Activated CD4-positive, alpha-beta T cell treated with anti-CD3 and anti-CD28 coated beads, Interleukin-2, amount 50 U/mL, for 24 hours (primary cell): ENCODE results near the gene RNPEP.
"Not testable (repeated sequence)": the region's sequence is repeated elsewhere in the genome, so short reads cannot be mapped to it uniquely, and the experiment has no call there.

Source experiments
- DNase-seq, 2 donors: peaks; one replicate each; pipeline ENCODE4 v3.0.0-alpha.2; 2020; ENCODE audit warnings: low read depth in 1 of 2, low spot score in 1 of 2

Gene RNPEP

DNA sequence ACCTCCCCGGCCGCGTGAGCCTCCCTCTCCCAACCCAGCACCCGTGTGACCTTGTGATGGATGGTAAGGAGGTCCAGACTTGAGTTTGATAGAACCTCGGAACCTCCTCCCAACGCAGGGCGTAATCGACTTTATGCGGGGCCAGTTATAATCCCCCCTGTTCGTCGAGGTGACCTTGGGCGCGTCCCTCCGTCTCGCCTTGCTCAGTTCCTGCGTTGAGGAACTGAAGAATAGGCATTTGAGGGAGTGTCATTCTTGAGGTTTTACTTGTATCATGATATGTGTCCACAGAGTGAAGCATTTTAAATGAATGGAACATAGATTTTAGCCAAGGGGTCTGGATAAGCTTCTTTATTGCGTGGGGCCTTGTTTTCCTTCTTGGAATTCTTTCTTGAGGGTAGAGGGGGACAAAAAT lies 26.7 kb upstream of the RNPEP start:
- no peak for DNase-seq

DNA sequence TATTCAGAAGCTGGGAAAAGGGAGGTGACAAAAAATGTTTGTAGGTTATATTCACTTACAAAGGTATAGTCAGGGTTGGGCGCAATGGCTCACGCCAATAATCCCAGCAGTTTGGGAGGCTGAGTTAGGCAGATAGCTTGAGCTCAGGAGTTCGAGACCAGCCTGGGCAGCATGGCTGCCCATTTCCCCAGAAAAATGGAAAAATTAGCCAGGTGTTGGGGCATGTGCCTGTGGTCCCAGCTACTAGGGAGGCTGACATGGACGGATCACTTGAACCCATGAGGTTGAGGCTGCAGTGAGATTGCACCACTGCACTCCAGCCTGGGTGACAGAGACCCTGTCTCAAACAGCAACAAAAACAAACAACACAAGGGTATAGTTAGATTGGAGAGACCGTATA lies 24.1 kb upstream of the RNPEP start:
- DNase-seq: no peak

GRCh38 chr1:201962382-201962781 lies 20.1 kb upstream of the RNPEP start:
- not testable (repeated sequence) for DNase-seq

DNA sequence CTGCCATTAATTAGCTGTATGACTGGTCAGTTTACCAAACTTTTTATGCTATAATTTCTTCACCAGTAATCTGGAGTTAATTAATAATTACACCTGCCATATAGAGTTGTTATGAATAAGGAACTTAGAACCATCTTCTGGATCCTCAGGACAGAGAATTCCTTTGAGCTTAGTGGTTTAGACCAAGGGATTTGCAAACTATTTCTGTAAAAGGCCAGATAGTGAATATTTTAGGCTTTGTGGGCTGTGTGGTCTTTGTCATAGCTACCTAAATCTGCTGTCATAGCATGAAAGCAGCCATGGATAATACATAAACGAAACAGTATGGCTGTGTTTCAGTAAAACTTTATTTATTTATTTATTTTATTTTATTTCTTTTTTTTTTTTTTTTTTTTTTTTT lies 18.2 kb upstream of the RNPEP start:
- no peak for DNase-seq

- DNase-seq: no peak
These were observed 16.3 kb upstream of the RNPEP start for GRCh38 chr1:201966171-201966570.

- DNase-seq: no peak
These were observed 14.1 kb upstream of the RNPEP start for GRCh38 chr1:201968202-201968925.

DNA sequence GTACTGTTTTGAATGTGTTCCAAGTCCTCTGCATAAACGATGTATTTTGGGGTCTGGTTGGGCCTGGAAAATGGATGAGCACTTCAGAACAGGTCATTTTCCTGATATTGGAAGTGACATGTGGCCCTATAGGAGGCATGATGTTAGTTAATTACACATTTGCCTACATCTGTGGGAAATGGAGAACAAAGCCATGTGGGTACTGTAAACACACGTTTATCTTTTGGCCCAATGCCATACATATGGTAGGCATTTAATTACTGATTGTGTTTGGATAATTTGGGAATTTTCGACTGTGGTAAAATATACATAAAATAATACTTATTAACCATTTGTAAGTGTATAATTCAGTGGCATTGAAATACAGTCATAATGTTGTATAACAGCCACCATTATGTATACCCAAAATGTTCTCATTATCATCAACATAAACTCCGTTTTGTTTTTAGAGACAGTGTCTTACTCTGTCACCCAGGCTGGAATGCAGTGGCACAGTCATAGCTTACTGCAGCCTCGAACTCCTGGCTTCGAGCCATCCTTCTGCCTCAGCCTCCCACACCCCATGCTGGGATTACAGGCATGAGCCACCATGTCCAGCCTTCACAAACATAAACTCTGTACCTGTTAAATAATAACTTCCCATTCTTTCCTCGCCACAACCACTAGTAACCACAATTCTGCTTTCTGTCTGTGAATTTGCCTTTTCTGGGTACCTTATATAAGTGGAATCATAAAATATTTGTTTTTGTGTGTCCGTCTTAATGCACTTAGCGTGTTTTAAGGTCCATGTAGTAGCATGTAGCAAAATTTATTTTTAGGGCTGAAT lies 11.9 kb upstream of the RNPEP start:
- DNase-seq: no peak

- DNase-seq: peak in 1 of 2 donors; percentile 51
These were observed 296 bp upstream of the RNPEP start for GRCh38 chr1:201982082-201982622.

- DNase-seq: peak in 1 of 2 donors; percentile 1
These were observed 945 bp downstream of the RNPEP start for GRCh38 chr1:201983380-201983805.

DNA sequence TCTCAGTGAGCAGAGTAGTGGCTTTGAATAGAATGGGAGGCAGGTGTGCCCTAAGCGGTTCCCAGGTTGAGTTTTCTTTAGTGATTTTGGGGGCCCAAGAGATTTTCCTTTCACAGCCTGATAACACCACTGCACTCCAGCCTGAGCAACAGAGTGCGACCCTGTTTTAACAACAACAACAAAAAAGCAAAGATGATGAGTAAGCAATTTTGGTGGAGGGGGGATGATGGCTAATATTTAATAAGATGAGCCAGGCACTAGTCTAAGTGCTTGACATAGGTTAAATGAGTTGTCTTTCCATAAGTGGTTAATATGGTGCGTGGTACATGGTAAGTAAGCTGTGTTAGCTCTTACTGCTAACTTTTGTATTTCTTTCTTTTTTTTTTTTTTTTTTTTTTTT lies 2.0 kb downstream of the RNPEP start:
- no peak for DNase-seq

DNA sequence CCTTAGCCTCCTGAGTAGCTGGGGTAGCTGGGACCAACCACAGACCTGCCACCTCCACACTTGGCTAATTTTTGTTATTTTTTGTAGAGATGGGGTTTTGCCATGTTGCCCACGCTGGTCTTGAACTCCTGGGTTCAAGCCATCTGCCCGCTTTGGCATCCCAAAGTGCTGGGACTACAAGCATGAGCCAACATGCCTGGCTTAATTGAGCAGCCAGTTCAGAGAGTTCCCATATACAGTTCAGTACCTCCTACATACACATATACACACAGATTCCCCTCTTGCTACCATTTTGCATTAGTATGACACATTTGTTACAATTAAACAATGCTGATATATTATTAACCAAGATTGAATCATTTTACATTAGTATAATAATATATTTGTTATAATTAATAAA lies 2.9 kb downstream of the RNPEP start:
- DNase-seq: no peak

- DNase-seq: no peak
These were observed 6.2 kb downstream of the RNPEP start for GRCh38 chr1:201988601-201989000.

DNA sequence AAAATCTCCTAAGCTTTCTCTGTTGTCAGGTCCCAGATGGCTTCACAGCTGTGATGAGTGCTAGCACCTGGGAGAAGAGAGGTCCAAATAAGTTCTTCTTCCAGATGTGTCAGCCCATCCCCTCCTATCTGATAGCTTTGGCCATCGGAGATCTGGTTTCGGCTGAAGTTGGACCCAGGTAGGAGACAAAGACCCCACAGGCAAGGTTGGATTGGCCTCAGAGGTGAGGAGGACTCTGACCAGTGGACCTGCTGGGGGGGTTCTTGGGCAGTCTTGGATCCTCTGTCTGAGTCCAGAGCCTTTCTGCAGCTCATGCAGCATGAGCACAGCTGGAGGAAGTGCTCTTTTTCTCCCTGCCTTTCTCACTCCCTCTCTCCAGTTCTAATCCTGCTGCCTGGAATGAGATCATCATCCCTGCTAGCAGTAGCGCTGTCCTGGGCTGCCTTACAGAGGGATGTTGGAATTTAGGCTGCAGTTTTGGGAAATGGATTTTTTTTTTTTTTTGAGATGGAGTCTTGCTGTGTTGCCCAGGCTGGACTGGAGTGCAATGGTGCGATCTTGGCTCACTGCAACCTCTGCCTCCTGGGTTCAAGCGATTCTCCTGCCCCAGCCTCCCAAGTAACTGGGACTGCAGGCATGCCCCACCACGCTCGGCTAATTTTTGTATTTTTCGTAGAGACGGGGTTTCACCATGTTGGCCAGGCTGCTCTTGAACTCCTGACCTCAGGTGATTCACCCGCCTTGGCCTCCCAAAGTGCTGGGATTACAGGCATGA lies 7.1 kb downstream of the RNPEP start:
- no peak for DNase-seq

- no peak for DNase-seq
These were observed 8.0 kb downstream of the RNPEP start for GRCh38 chr1:201990427-201990826.

DNA sequence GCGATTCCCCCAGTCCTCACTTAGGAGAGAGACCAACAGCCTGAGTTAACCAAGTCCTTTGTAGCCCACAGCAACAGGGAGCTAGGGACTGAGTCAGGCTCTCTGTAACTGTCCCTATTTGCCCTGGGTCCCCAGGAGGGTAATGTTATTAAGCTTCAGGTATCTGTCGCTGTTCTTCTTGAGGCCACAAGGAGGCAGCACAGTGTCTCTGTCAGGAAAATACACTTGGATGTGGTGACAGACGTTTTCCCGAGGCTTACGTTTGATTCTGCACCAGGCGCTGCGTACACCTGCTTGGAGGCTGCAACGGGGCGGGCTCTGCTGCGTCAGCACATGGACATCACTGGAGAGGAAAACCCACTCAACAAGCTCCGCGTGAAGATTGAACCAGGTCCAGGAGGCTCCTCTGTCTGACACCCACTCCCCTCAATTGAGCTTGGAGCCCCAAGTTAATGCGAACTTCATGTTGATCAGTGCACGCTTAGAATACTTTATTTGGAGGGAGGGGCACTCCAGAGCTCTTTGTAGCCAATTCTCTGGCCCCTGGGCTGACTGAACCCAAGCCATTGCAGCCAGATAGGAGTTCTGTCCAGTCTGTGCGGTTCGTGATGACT lies 17.3 kb downstream of the RNPEP start:
- no peak for DNase-seq

DNA sequence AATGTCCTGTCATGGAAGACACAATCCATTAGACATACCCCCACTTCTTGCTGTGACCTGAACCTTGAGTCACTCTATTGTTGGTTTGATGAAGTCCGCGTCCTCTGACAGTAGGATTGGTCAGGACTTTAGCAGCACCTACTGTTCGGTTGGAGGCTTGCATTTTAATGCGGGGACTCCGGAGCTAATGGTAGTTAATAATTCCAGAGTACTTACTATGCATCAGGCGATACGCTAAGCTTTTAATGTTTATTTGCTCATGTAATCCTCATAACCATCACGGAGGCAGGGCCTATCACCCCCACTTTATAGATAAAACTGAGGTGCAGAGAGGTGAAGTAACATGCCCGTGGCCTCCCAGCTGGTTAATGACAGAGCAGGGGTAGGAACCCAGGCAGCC lies 20.1 kb downstream of the RNPEP start:
- no peak for DNase-seq

- no peak for DNase-seq
These were observed 22.3 kb downstream of the RNPEP start for GRCh38 chr1:202004711-202005110.

GRCh38 chr1:202005958-202006357 lies 23.5 kb downstream of the RNPEP start:
- no peak for DNase-seq

- DNase-seq: no peak
These were observed 24.9 kb downstream of the RNPEP start for GRCh38 chr1:202007304-202007703.

GRCh38 chr1:202007805-202008489 lies 25.5 kb downstream of the RNPEP start:
- DNase-seq: no peak
